Retinal pigment epithelial cell (primary cell): ENCODE results near the gene BRWD1.

Experiments
- DNase-seq: peaks from one replicate; pipeline ENCODE4 v3.0.0-alpha.2; 2010; ENCODE audit warnings: low read depth
- H3K4me3 ChIP-seq: 2 replicates; pipeline ENCODE4 v1.5.1; 2011; ENCODE audit warnings: mild to moderate bottlenecking, low read length, control low read depth, moderate library complexity
- CTCF ChIP-seq: conservative IDR thresholded peaks from 2 replicates; pipeline ENCODE4 v1.5.1; 2011; ENCODE audit warnings: low read depth, low read length, control low read depth, inconsistent platforms

Gene BRWD1

DNA sequence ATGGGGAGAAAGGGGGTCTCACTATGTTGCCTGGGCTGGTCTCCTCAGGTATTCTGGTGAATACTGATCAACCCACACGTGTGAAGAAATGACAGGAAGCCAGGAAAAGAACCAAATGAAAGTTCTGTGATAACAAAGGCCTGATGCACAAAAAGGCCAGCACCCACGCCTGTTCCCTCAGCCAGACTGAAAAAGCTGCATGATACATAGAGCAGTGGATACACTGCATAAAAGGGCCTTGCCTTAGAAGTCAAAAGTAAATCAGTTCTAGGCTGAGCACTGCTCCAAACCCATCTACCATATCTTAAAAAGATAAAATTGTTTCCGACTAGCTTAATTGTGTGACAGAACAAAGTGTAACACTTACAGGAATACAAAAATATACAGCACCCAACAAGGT is 93.3 kb downstream of the BRWD1 start:
- no peak for TF ChIP-seq CTCF

GRCh38 chr21:39218082-39218409 is 95.4 kb downstream of the BRWD1 start:
- no peak overlapping the region for H3K4me3 ChIP-seq

More for the DNA sequence above, 93.3 kb downstream of the BRWD1 start:
- H3K4me3 ChIP-seq = no peak overlapping the region
- DNase-seq = no peak

DNA sequence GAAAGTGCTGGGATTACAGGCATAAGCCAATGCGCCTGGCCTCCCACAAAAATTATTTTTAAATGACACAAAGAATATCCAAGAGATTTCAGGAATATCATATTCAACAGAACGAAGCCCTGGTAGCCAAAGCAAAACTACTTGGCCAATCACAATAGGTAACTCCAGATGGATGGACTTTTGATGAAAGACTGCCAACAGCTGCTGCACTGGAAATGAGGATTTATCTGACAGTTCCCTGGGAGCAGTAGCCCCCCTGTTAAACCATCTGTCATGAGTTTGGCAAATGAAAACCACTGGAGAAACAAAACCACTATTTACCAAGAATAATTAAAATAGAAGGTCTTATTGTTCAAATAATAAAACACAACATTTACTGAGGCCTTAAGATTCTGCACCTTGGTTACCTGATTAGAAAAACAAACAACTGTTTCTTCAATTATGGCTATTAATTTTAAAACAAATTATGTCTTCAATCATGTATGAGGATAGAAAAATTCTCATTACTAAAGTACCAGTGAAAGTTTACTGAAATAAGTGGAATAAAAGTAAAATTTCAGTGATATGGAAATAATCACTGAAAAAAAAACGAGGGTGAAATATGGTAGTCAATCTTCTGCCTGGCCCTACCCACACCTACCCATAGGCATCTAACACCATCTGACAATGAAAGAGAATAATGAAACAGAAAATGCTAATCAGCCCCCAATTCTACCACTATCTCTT is 95.9 kb downstream of the BRWD1 start:
- TF ChIP-seq CTCF = no peak
- H3K4me3 ChIP-seq = no peak overlapping the region
- no peak for DNase-seq

More at GRCh38 chr21:39218082-39218409, 95.4 kb downstream of the BRWD1 start:
- TF ChIP-seq CTCF = no peak
- DNase-seq = no peak

DNA sequence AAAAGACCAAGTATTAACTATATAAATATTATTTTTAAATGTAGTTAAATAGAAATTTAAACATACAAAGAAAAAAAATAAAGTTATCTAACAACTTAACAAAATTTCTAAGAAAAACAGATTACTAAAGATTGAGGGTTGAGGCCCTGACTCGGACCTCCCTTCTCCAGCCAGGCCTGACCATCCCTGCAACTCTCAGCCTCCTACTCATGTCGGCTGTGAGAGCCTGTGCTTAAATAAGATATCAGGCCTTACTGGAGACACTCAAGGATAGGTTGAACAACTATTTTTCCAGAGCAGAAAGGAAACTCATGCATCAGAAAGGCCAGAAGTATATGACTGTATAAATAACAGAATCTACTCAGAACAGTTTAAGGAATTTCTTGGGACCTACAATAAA is 97.1 kb downstream of the BRWD1 start:
- no peak for TF ChIP-seq CTCF
- no peak for DNase-seq
- H3K4me3 ChIP-seq = no peak overlapping the region

DNA sequence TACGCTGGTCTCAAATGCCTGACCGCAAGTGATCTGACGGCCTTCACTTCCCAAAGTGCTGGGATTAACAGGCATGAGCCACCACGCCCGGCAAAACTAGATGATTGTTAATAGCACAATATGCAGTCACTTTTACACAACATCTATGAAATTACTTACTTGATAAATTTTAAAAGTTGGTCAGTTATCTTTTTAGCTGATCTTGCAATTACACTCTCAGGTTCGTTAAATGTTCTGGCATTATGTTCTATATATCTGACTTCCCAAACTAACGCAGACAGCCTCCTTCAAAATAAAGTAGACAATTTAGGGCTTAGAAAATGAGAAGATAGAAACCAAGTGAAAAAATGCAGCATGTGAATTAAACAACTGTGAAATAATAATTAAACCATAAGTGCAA is 98.4 kb downstream of the BRWD1 start:
- no peak for TF ChIP-seq CTCF
- DNase-seq = no peak

DNA sequence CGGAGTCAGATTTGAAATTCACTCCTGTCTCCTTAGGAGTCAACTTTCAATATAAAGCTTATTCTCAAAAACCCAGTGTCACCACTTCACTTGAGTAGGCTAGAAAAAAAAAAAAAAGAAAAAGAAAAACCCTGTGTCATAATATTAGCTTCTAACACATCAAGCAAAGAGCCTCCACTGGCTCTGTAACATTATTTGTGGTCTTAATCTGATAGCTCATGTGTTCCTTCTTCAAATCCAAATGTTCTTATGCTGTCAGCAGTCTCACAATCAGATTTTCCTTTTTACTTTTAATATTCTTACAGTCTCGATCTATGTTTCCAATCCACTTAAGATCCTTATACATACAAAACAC is 104.1 kb downstream of the BRWD1 start:
- no peak overlapping the region for H3K4me3 ChIP-seq
- no peak for TF ChIP-seq CTCF
- no peak for DNase-seq

More for the DNA sequence above, 98.4 kb downstream of the BRWD1 start:
- no peak overlapping the region for H3K4me3 ChIP-seq

DNA sequence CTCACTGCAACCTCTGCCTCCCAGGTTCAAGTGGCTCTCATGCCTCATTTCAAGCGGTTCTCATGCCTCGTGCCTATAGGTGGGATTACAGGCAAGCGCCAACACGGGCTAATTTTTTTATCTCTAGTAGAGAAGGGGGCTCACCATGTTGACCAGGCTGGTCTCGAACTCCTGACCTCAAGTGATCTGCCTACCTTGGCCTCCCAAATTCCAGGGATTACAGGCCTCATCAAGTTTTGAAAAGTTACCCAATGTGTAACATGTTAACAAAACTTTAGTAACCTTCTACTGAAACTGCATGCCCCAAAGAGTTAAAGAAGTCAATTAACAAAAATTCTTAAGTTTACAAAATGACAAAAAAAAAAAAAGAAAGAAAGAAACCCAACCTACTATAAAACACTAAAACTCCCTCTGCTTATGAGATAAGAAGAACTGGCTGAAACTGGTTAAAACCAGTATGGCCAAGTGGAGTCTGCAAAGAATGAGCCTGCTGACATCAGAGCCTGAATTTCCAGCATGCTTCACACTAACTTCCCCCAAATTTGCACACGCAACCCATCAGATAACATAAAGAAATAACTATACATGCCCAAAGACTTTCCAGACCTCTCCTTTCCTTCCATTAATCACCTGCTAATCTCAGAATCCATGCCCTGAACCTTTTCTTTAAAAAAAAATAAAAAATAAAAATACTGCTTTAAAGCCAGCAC is 104.7 kb downstream of the BRWD1 start:
- H3K4me3 ChIP-seq = no peak overlapping the region
- no peak for TF ChIP-seq CTCF
- no peak for DNase-seq
